Cardiac fibroblast (primary cell): Measurements from ENCODE around the gene ENOX1.

Experiments used
- DNase-seq, 2 donors: peaks; one replicate each; pipeline versions ENCODE4 v3.0.0 to v3.0.0-alpha.2; 2010; ENCODE audit warnings: low read depth in 2 of 2
- H3K4me3 ChIP-seq, 2 donors: replicated peaks in 1 of 2; 1 replicate in 1 of 2; 2 replicates in 1 of 2; pipeline ENCODE4 v1.5.1; 2011; ENCODE audit warnings: low read depth in 2 of 2, low read length in 2 of 2, mild to moderate bottlenecking in 2 of 2, moderate library complexity in 1 of 2
- TF ChIP-seq, protein P1 (sequence below): IDR thresholded peaks from one replicate; pipeline ENCODE4 v1.5.1; 2011; ENCODE audit warnings: low read depth, mild to moderate bottlenecking, low read length, inconsistent platforms

ENOX1 gene

GRCh38 chr13:43799191-43799590, 12.4 kb upstream of the ENOX1 start:
- DNase-seq = no peak
- no peak overlapping the region for H3K4me3 ChIP-seq
- TF ChIP-seq, protein P1, sequence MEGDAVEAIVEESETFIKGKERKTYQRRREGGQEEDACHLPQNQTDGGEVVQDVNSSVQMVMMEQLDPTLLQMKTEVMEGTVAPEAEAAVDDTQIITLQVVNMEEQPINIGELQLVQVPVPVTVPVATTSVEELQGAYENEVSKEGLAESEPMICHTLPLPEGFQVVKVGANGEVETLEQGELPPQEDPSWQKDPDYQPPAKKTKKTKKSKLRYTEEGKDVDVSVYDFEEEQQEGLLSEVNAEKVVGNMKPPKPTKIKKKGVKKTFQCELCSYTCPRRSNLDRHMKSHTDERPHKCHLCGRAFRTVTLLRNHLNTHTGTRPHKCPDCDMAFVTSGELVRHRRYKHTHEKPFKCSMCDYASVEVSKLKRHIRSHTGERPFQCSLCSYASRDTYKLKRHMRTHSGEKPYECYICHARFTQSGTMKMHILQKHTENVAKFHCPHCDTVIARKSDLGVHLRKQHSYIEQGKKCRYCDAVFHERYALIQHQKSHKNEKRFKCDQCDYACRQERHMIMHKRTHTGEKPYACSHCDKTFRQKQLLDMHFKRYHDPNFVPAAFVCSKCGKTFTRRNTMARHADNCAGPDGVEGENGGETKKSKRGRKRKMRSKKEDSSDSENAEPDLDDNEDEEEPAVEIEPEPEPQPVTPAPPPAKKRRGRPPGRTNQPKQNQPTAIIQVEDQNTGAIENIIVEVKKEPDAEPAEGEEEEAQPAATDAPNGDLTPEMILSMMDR = no peak

GRCh38 chr13:43797869-43798268, 11.1 kb upstream of the ENOX1 start:
- no peak overlapping the region for H3K4me3 ChIP-seq
- DNase-seq = peak; percentile 36 to 38
- TF ChIP-seq, protein P1 = peak; percentile 11

DNA sequence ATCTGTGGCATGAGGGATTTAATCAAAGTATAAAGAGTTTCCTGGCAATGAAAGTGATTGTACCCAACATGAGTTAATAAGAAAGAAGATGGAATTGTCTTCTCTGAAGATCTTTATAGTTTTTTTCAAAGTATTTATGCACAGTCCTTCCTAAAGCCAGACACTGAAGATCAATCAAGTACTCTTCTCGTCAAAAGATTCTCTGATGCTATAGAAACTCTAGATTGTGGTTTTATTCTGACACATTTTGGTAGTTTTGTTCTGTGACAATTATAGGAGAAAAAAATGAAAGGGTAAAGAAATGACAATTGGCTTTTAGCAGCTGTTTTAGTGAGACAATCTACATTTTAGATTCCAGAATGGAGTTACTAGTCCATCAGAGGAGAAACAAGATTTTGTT, 10.4 kb upstream of the ENOX1 start:
- TF ChIP-seq, protein P1 = no peak

DNA sequence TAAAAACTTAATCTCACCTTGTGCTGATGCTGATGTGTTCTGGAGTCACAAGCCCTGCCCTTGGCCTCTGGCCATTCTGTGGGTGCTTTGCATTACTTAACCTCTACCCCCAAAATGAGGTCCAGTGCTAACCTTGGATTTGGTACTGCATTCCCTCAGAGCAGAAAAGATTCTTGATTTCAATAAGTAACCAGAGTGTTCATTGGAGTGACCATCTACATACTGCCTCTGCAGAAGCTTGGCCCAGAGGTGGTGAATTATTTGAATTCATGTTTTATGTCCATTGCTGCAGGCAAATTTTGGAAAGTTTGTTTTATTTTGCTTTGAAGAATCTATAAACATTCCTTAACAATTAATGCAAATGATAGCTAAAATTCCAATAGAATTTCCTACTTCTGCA, 7.6 kb upstream of the ENOX1 start:
- H3K4me3 ChIP-seq = no peak overlapping the region
- TF ChIP-seq, protein P1 = no peak
- no peak for DNase-seq

More for the DNA sequence above, 10.4 kb upstream of the ENOX1 start:
- DNase-seq = no peak
- no peak overlapping the region for H3K4me3 ChIP-seq

GRCh38 chr13:43792076-43792881, 5.5 kb upstream of the ENOX1 start:
- H3K4me3 ChIP-seq = no peak overlapping the region
- TF ChIP-seq, protein P1 = no peak
- DNase-seq = peak; percentile 43 to 73

DNA sequence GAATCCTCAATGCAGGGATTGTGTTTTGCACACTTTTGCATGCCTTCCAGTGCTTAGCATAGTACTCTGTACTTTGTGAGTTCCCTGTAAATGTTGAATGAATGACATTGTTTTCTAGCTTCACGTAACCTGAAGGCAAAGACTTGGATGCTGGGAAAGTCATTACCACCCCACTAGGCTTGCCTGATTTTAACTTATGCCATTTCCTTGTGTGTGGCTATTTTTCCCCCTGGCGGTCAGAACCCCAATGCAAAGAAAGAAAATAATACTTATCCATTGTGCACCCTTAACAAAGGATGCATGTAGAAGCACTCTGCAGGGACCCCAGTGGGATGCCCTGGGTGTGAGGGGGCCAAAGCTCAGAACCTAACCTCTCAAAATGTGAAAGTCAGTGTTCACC, 1.2 kb upstream of the ENOX1 start:
- TF ChIP-seq, protein P1 = peak; percentile 66
- peak; percentile 65 to 84 for DNase-seq
- H3K4me3 ChIP-seq = no peak overlapping the region
